ENCODE data around the gene DENND2A.

The DENND2A gene

DNA sequence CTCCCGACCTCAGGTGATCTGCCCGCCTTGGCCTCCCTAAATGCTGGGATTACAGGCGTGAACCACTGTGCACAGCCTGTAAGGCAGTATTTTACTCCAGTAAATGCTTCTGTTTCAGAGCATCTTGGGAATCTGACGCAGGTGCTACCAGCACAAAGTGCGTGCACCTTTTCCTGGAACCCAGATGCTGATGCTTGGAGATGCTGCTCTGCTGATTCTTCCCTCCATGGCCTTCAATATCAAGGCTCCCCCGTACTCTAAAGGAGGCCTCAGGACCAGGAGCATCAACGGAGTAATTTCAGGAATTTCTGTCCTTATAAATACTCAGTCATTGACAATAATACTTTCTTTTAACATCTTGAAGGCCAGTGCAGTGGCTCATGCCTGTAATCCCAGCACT lies 23.5 kb downstream of the DENND2A start:
- DNase-seq: no peak

DNA sequence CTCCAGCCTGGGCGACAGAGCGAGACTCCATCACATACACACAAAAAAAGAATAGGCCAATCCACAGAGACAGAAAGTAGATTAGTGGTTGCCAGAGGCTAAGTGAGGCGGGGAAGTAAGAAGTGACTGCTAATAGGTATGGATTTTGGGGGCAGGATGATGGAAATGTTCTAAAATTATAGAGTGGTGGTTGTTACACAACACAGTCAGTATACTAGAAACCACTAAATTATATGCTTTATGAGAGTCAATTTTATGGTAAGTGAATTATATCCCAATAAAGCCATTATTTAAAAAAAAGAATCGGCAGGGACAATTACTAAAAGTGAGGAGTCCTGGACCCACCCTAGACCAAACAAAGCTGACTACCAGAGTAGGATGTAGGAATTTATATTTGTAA lies 24.3 kb downstream of the DENND2A start:
- no peak for DNase-seq

DNA sequence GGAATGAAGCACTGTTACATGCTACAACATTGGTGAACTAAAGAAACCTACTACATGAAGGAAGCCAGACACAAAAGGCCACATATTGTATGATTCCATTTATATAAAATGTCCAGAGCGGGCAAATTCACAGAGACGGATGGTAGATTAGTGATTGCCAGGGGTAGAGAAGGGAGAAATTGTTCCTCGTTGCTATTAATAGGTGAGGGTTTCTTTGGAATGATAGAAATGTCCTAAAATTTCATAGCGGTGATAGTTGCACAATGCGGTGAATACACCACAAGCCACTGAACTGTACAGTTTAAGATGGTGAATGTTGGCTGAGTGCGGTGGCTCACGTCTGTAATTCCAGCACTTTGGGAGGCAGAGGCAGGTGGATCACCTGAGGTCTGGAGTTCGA lies 29.0 kb downstream of the DENND2A start:
- DNase-seq: no peak

DNA sequence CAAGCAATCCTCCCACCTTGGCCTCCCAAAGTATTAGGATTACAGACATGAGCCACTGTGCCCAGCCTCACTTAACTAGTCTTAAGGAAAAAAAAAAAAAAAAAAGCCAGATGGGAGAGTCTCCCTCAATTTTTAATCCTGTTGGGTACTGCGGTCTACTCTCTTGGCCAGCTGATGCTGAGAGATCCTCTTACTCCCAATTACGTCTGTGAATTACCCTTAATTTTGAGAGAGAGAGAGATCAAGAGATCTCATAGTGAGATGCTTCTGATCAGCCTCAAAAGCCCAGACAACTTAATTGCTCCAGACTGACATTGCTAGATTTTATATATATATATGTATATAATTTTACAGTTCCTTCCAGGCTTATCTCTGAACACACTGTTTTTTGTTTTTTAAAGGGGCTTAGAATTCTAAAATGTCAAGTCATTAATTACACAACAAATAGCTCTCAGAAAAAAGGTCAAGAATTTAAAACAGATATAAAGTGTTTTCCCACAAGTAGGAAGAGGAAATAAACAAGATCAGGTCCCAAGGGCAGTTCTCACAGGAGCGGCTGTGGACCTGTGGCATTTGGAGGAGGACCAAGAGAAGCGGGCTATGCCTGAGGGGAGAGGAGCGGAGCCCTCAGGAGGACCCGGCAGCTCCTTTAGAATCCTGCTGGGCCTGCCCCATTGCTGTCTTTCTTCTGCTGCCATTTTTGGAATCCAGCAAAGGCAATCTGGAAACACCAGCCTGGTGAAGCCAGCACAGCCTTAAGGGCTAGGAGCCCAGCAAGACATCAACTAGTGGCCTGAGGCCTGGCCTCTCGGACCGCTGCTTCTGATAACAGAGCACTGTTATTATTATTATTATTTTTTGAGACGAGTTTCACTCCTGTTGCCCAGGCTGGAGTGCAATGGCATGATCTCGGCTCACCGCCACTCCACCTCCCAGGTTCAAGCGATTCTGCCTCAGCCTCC lies 30.1 kb downstream of the DENND2A start:
- no peak for DNase-seq

DNA sequence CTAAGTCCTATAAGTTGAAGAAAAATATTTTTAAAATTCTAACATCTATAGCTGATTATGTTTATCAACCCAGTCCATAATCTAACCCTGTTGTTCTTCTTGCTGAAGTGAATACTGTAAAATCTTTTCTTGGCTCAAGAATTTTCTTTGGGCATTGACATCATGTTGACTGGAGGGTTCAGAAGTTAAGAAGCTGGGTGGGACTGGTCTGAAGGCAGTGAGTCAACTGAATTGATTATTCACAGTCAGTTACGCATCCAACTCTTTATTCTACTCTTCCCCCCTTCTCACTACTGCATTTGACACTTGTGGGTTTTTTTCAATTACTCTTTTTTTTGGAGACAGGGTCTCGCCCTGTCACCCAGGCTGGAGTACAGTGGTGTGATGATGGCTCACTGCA lies 31.0 kb downstream of the DENND2A start:
- DNase-seq: no peak

DNA sequence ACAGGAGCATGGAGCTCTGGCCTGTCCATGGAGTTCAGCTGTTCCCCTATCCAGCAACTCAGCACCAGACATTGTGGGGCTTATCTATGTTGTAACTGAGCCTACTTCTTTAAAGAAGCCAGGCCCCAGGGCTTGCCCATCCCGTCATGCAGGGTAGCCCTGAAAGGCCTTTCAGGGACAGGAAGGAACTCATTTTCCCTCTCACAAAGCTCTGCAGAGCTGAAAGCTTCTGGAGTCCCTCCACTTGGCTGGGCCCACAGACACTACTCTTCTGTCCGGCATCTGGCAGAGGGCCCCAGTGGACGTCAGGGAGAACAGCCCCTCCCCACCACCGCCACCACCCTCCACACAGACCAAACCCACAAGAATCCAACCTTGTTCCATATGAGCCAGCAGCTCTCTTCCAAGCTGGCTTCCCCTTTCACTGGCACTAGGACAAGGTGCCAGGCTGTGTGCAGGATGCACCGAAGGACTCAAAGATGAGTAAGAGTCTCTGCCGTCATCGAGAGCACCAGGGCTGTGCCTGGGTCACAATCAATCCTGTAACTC lies 33.1 kb downstream of the DENND2A start:
- DNase-seq: no peak

DNA sequence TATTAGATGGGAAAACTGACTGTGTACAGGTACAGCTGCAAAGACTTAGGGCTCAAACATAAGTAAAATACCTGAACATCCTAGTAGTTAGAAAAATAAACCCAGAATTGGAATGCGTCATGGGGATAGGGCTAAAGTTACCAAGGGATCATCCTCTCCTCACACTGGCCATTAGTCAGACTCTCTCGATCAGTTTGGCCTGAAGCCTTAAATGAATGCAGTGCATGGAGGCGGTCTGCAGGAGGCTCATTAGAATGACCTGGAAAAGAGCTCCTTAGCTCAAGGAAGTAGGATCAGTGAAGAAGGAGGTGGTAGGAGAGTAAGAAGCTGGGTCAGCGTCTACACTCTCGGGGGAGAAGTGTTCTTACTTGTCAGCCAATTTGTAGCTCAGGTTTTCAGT lies 35.3 kb downstream of the DENND2A start:
- DNase-seq: no peak

DNA sequence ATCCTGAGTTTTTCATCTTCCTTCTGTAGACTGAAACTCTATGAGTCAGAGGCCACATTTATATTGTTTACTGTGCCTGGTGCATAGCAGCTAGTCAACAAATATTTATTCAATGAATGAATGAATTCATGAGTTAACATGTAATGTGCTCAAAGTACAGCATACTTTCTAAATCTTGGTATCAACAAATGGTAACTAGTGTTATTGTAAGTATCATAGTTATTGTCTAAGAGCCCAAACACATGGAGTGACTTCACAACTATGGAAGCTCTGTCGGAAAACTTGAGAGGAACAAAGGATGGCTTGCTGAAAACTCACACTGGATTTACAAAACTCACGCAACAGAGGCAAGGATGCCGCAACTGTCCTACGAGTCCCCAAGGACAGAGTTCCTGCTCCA lies 35.9 kb downstream of the DENND2A start:
- no peak for DNase-seq

DNA sequence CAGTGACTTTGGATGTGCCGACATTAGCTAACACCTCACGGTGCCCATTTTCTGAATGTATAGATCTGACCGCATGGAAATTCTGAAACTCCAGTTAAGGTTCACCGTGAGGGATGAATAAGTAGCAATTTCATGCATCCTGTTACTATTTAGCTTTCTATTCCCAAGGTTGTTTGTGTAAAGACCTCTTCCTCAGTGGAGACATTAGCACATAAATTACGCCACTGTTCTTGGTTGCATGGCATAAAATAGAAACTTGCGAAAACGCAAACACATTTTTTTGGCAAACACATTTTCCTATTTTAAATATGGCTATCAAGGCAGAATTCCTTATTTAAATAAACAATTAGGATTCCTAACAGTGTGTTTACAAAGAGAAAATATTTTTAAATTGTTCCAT lies 36.5 kb downstream of the DENND2A start:
- no peak for DNase-seq

DNA sequence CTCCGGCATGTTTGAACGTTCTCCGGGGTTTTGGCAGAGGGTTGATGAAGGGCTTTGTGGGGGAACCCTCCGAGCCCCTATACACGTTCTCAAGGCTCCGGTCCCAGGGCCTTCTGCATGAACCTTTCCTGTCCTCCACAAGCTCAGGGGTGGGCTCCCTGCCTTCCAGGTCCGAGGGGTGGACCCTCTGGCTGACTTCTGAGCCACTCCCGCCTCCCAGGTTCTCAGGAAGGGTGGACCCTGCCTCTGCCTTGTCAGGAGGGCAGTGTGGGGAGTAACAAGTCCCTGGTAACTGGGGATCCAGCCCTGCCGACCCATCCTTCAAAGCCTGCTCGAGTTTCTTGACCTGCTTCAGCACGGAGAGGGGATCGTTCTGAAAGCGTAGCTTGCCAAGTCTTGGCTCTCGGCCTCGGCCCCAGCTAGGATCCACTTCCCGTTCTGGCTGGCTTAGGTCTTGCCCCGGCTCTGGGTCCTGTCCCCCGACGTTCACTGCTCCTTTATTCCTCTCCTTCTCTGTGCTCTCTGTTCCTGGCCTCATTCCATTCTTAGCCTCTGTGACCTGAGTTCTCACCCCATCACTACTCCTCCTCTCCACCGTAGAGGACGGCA lies 38.9 kb downstream of the DENND2A start:
- no peak for DNase-seq

DNA sequence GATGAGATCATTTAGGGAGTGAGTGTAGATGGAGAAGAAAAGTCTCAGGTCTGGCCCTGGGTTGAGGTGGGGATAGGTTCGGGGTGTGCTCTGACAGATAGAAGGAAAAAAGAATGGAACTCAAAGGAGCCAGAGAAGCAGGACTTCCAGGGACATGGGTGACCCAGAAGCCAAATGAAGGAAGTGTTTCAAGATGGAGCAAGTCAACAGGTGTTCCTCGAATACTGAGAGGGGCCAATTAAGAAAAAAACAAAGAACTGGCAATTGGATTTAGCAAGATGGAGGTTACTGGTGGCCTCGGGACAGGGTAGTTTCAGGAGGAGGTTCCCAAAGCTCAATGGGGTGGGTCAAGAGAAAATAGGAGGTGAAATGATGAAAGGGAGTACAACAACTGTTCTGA lies 40.3 kb downstream of the DENND2A start:
- DNase-seq: no peak

DNA sequence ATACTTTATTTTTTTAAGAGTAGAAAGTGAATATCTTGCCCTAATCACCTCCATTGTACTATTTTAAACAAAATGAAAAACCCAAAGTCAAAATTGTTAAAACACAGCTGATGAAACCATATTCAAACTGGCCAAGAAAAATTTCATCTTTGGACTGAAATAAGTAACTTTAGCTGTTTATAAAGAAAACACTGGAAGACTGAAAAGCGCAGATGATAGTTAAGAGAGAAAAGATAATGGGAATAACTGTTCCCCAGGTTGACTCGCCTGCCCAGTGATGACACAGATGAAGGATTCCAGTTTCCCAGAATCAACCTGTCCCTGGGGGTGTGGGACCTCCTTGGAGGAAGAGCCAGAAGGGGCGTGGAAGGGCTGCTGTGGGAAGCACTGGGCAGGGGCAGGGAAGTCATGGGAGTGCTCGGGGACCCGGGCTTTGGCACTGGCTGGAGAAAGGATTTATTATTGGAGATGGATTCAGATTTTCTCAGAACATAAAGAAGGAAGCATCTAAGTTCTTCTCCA lies 43.1 kb downstream of the DENND2A start:
- no peak for DNase-seq

DNA sequence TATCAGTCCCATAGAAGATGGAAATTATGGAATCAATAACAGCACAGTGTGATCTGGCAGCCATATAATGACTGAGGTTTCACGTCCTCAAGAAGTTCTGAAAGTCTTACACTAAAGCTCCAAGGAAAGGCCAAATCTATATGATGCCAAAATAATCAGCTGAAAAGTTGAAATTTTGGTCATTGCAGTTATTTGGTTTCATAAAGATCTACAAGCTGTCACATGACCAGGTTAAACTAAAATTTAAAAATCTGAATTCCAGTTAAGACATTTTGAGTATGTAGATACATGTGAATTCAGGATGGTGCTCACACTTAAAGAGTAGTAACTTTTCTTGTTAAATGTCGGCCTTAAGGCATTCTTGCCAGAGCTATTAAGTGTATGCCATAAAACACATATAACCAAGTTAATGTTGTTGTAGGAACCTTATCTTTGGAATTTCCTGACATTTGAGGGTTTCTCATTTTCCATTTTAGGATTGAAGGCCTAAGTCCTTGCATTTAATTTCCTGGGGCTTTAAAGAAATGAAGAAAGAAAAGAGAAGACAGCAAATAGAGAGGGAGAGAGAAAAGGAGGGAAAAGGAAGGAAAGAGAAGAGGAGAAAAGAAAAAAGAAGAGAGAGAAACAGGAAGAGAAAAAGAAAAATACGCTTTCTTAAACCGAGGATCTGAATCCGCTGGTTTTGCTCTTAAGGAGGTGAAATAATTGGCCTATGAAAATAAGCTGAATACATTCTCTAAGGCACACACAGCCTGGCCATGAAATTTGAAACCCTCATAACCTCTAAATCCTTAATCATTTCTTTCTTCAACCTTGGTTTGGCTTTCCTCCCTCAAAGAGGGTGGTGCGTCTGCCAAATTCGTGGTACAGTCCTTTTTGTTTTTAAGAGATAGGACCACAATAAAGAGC lies 43.8 kb downstream of the DENND2A start:
- no peak for DNase-seq

DNA sequence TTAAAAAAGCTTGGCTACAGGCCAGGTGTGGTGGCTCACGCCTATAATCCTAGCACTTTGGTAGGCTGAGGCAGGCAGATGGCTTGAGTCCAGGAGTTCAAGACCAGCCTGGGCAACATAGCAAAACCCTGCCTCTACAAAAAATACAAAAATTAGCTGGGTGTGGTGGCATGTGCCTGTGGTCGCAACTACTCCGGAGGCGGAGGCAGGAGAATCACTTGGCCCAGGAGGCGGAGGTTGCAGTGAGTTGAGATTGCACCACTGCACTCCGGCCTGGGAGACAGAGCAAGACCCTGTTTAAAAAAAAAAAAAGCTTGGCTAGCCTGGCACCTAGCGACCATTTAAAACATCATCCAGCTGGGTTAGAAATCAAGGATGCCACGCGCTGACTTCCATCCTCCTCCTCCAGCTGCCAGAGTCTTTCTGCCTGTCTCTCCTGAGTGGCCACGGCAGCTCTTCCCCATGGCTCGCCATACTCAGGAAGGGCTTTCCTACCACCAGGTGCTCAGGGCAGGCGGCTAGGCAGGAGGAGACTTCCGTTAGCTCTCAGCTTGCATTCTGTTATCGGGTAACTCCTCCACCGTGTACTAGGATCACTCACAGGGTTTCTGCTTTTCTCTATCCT lies 45.0 kb downstream of the DENND2A start:
- DNase-seq: no peak

DNA sequence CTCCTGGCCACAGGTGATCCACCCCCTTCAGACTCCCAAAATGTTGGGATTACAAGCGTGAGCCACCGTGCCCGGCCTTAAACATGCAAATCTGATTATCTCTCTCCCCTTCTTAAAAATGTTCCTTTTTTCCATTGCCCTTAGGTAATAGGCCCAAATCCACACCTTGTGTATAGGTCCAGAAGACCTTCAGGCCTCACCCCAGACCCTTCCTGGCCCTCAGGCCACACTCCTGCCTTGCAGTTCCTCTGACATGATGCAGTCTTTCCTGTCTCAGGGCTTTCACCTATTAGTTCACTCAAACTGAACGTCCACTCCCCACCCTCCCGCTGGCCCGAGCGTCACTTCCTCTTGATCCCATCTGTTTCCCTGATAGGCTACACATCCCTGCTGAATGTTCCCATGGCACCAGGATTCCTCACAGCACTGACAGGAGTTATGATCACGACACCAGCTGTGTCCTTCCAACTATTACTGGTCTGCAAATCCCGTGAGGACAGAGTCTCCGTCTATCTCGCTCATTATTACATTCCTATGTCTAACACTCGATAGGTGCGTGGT lies 46.4 kb downstream of the DENND2A start:
- no peak for DNase-seq

DNA sequence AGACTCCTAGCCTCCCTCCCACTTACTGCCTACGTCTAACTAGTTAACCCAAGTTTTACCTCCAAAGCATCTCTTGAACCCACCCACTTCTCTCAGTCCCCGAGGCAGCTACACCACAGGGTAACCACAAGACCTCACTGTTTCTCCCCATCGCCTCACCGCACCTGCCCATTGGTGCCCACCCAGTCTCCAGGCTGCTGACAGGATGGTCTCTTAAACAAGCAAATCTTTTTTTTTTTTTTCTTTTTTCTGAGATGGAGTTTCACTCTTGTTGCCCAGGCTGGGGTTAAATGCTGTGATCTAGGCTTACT lies 47.0 kb downstream of the DENND2A start:
- DNase-seq: no peak

DNA sequence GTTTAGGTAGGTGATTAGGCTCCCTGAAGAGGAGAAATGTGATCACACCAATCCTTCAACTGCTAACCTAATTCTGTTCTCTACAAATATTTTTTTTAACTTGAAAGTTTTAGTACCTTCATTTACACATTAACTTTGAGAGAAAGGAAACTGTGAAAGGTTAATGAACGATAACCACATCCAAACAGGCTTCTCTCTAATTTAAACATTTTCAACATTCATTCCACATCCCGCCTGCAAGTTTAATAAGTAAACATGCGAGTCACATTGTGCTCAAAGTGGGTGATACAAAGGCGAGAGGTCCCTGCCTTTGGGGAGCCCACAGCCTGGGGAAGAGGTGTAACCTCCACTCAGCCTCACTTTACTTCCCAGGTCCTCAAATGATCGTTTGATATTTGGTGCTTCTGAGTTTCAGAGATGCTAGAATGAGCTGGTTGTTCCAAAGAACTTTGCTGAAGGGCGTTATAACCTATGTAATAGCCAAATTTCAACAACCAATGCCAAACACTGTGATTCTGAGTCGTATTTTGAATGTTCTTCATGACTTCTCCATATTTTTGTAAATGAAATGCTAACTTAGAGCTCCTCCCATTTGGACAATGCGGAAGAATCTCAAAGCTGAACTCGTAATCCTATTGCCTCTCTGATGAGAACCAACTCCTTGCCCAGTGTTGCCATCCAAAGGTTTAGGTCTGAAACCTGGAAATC lies 47.5 kb downstream of the DENND2A start:
- no peak for DNase-seq

DNA sequence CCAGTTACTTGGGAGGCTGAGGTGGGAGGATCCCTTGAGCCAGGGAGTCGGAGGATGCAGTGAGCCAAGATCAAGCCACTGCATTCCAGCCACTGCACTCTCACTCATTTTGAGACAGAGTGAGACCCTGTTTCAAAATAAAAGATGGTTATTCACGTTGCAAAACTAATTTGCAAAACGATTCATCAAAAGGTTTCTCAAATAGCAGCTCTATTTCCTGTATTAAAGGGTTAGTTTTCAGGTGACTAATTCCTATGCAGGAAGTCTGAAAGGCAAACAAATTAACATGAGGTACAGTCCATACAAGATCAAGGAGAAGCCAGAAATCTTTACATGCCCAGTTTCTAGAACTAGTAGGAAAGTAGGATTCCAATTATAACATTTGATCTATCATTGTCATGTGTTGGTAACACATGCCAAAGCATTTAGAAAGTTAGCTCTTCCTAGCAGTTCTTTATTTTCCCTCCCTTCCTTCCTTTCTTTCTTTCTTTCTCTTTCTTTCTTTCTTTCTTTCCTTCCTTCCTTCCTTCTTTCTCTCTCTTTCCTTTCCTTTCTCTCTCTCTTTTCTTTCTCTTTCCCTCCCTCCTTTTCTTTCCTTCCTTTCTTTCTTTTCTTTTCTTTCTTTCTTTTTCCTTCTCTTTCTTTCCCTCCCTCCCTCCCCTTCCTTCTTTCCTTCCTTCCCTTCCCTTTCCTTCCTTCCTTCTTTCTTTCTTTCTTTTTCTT lies 49.3 kb downstream of the DENND2A start:
- DNase-seq: no peak

DNA sequence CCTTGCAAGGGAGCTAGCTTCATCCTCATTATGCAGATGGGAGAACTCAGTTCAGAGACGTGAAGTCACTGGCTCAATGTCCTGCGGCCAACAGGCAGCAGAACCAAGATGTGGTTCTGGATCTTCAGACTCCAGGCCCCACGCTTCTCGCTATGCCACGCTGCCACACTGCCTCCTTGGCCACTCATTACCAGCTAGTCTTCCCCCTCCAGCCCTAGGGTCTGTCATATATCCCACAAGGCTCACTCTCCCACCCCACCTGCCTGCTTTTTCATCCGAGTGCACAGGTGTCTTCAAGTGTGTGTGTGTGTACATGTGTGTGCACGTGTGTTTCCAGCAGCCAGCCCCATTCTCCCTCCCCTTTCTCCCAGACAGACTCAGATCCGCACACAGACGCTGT lies 53.4 kb downstream of the DENND2A start:
- DNase-seq: no peak

DNA sequence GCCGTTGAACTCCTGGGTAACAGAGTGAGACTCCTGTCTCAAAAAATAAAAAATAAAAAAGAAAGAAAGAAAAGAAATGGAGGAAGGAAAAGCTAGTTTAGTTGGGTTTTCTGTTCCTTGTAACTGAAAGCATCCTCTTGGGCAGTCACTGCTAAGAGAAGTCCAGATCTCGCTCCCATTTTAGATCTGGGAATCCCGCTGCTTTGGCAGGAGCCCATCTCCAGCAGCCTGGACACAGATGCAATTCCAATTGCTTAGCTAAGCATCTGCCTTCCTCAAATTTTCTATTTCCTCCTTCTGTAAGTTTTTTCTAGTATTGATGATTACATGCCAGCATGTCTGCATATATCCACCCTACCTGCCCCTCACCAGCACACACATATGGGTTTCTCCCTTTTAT lies 54.1 kb downstream of the DENND2A start:
- DNase-seq: no peak

DNA sequence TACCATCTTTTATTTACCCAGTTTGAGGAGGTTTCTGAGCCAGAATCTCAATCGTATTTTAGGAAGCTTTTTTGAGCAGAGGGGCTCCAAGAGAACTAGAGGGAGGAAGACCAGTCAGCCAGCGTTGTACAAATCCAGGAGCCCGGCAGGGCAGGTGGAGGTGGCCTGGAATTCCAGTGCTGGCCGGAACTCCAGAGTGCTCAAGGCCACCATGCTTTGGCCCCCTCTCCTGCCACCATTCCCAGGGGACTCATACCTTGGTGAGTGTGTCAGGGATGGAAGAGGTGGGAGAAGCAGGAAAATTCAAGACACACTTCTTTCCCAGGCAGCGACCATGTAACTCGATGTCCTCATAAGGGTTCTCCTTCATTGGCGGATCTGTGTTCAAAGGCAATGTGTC lies 55.3 kb downstream of the DENND2A start:
- no peak for DNase-seq

Data from stimulated activated CD4-positive, alpha-beta T cell treated with anti-CD3 and anti-CD28 coated beads, Interleukin-4, amount 100 ng/mL, for 24 hours (primary cell).